Measurements from ENCODE around the gene PTTG1IP. TPM values are rescaled to one million over a fixed set of nuclear protein-coding genes. Genes with fewer than 3 reads are reported as not detected.

Gene PTTG1IP
- total RNA-seq, 6 donors from 2014 or later: 150 to 316 (median 247) TPM

- H3K9me3 ChIP-seq: no peaks in the 10 kb centered on the region
- H3K4me1 ChIP-seq: peaks cover 38 to 59% (median 48%) of the 10 kb centered on the region in 4 donors
These were observed 35.4 kb upstream of the PTTG1IP start for GRCh38 chr21:44908908-44909307.

GRCh38 chr21:44907966-44908895, 34.7 kb upstream of the PTTG1IP start:
- TF ChIP-seq CTCF (IDR thresholded peaks at IDR 0.05) (no peak), EP300 (IDR thresholded peaks at IDR 0.05) (no peak), POLR2AphosphoS5 (IDR thresholded peaks at IDR 0.05) (peak in 1 of 2 donors; percentile 17), POLR2A (IDR thresholded peaks at IDR 0.05) (no peak)
- Histone ChIP-seq H3K9me3 (no peaks in the 10 kb centered on the region), H3K4me1 (peaks cover 34 to 57% (median 45%) of the 10 kb centered on the region in 4 donors), H3K27ac (peak overlapping the region; percentile 44 to 75 (median 56)), H3K4me3 (no peak overlapping the region), H3K36me3 (no peaks in the 10 kb centered on the region), H3K27me3 (no peaks in the 10 kb centered on the region)
- 47 to 49% methylated on average over 25 of the region's 25 CpGs for WGBS, 2 donors
- DNase-seq (peak; percentile 75 to 87), ATAC-seq (ENCODE audit: low FRiP score in 2 of 2) (peak; percentile 15 to 68)

More at GRCh38 chr21:44908908-44909307, 35.4 kb upstream of the PTTG1IP start:
- WGBS, 2 donors: 86 to 96% methylated on average over 21 of the region's 21 CpGs
- no peak for TF ChIP-seq POLR2A (IDR thresholded peaks at IDR 0.05)
- no peak for TF ChIP-seq CTCF (IDR thresholded peaks at IDR 0.05)
- Histone ChIP-seq H3K4me3 (no peak overlapping the region), H3K36me3 (no peaks in the 10 kb centered on the region), H3K27me3 (no peaks in the 10 kb centered on the region), H3K27ac (peak overlapping the region in 2 of 4 donors; percentile 56 to 75)
- ATAC-seq (ENCODE audit: low FRiP score in 2 of 2): no peak
- DNase-seq: peak in 1 of 2 donors; percentile 71

GRCh38 chr21:44907225-44907965, 33.9 kb upstream of the PTTG1IP start:
- Histone ChIP-seq H3K4me3 (no peak overlapping the region), H3K9me3 (no peaks in the 10 kb centered on the region), H3K4me1 (peaks cover 33 to 60% (median 47%) of the 10 kb centered on the region in 4 donors), H3K27me3 (no peaks in the 10 kb centered on the region), H3K27ac (peak overlapping the region; percentile 33 to 75 (median 50)), H3K36me3 (peaks cover 0 to 2% (median 1%) of the 10 kb centered on the region in 4 donors)
- TF ChIP-seq CTCF (IDR thresholded peaks at IDR 0.05) (no peak), POLR2AphosphoS5 (IDR thresholded peaks at IDR 0.05) (no peak), POLR2A (IDR thresholded peaks at IDR 0.05) (no peak), EP300 (IDR thresholded peaks at IDR 0.05) (no peak)
- DNase-seq (peak; percentile 48 to 49), ATAC-seq (ENCODE audit: low FRiP score in 2 of 2) (no peak)
- WGBS, 2 donors: 68 to 78% methylated on average over 12 to 16 of the region's 16 CpGs

- peak; percentile 24 to 27 for ATAC-seq (ENCODE audit: low FRiP score in 2 of 2)
- peaks cover 16 to 47% (median 31%) of the 10 kb centered on the region in 4 donors for H3K4me1 ChIP-seq
- 69 to 75% methylated on average over 3 to 7 of the region's 7 CpGs for WGBS, 2 donors
These were observed 32.2 kb upstream of the PTTG1IP start for GRCh38 chr21:44905728-44906090.

More at GRCh38 chr21:44905728-44906090, 32.2 kb upstream of the PTTG1IP start:
- Histone ChIP-seq H3K27me3 (no peaks in the 10 kb centered on the region), H3K27ac (peak overlapping the region in 2 of 4 donors; percentile 11 to 32), H3K4me3 (no peak overlapping the region), H3K9me3 (no peaks in the 10 kb centered on the region), H3K36me3 (peaks cover 0 to 17% (median 13%) of the 10 kb centered on the region in 4 donors)
- DNase-seq: peak in 1 of 2 donors; percentile 52
- TF ChIP-seq POLR2AphosphoS5 (IDR thresholded peaks at IDR 0.05) (no peak), EP300 (IDR thresholded peaks at IDR 0.05) (no peak), POLR2A (IDR thresholded peaks at IDR 0.05) (no peak), CTCF (IDR thresholded peaks at IDR 0.05) (no peak)

Measured in upper lobe of left lung (tissue), 6 donors.